SK-N-SH (cell line): ENCODE data around the gene ATG2A.

Experiments used
- EZH2phosphoT487 ChIP-seq: fragments of 200-600 bp; sonication (generic); IDR thresholded peaks from 2 replicates; pipeline ENCODE4 v1.6.1; 2017; ENCODE audit warnings: low read depth, mixed run types, mild to moderate bottlenecking, antibody characterized with exemption, moderate library complexity, borderline replicate concordance
- JUND ChIP-seq: IDR thresholded peaks from 2 replicates; pipeline ENCODE4 v1.4.0; 2012
- POLR2AphosphoS5 ChIP-seq: IDR thresholded peaks from 2 replicates; pipeline ENCODE4 v1.6.1; 2012; ENCODE audit warnings: low read depth, low read length
- RAD21 ChIP-seq: IDR thresholded peaks from 2 replicates; pipeline ENCODE4 v1.6.1; 2012; ENCODE audit warnings: mild to moderate bottlenecking, low read length
- USF1 ChIP-seq: IDR thresholded peaks from 2 replicates; pipeline ENCODE4 v1.4.0; 2012; ENCODE audit warnings: low read depth, borderline replicate concordance
- TF ChIP-seq, protein P1 (sequence below): fragments of 200-600 bp; sonication (generic); IDR thresholded peaks from 2 replicates; pipeline ENCODE4 v1.6.1; 2017; ENCODE audit warnings: antibody characterized with exemption, mild to moderate bottlenecking, moderate library complexity

GRCh38 chr11:64908766-64909165 lies 8.2 kb downstream of the ATG2A start:
- TF ChIP-seq RAD21, result no peak
- TF ChIP-seq, protein P1, sequence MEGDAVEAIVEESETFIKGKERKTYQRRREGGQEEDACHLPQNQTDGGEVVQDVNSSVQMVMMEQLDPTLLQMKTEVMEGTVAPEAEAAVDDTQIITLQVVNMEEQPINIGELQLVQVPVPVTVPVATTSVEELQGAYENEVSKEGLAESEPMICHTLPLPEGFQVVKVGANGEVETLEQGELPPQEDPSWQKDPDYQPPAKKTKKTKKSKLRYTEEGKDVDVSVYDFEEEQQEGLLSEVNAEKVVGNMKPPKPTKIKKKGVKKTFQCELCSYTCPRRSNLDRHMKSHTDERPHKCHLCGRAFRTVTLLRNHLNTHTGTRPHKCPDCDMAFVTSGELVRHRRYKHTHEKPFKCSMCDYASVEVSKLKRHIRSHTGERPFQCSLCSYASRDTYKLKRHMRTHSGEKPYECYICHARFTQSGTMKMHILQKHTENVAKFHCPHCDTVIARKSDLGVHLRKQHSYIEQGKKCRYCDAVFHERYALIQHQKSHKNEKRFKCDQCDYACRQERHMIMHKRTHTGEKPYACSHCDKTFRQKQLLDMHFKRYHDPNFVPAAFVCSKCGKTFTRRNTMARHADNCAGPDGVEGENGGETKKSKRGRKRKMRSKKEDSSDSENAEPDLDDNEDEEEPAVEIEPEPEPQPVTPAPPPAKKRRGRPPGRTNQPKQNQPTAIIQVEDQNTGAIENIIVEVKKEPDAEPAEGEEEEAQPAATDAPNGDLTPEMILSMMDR, result no peak
- TF ChIP-seq USF1, result no peak
- no peak for TF ChIP-seq POLR2AphosphoS5
- no peak for TF ChIP-seq JUND
- no peak for TF ChIP-seq EZH2phosphoT487
